Liver (tissue), 9 donors: ENCODE results near the gene SPART. TPM values are rescaled to one million over a fixed set of nuclear protein-coding genes. Genes with fewer than 3 reads are reported as not detected.

Experiments
- DNase-seq: peaks from one replicate; pipeline ENCODE4 v3.0.0-alpha.2; 2017; ENCODE audit warnings: low spot score
- H3K27ac ChIP-seq, 2 donors: one replicate each; pipeline ENCODE4 v1.7.0; 2013; ENCODE audit warnings: inconsistent platforms in 2 of 2, low read length in 2 of 2, control low read depth in 1 of 2, low read depth in 1 of 2, mild to moderate bottlenecking in 1 of 2
- H3K27me3 ChIP-seq, 4 donors: one replicate each; pipeline versions ENCODE4 v1.6.1 to v1.7.0; 2013; ENCODE audit warnings: low read length in 3 of 4, inconsistent platforms in 1 of 4, mild to moderate bottlenecking in 1 of 4, moderate library complexity in 1 of 4; ENCODE audit not compliant: control insufficient read depth in 4 of 4, insufficient read depth in 4 of 4
- H3K36me3 ChIP-seq, 4 donors: one replicate each; pipeline versions ENCODE4 v1.6.1 to v1.7.0; 2013; ENCODE audit warnings: low read length in 3 of 4, mild to moderate bottlenecking in 3 of 4, low read depth in 1 of 4, moderate library complexity in 1 of 4; ENCODE audit not compliant: control insufficient read depth in 4 of 4, insufficient read depth in 3 of 4
- H3K4me1 ChIP-seq, 4 donors: one replicate each; pipeline versions ENCODE4 v1.6.1 to v1.7.0; 2013; ENCODE audit warnings: low read length in 3 of 4, mild to moderate bottlenecking in 3 of 4, moderate library complexity in 1 of 4; ENCODE audit not compliant: control insufficient read depth in 4 of 4, insufficient read depth in 4 of 4
- H3K4me3 ChIP-seq, 3 donors: one replicate each; pipeline versions ENCODE4 v1.6.1 to v1.7.0; 2013; ENCODE audit warnings: low read length in 3 of 3, control low read depth in 1 of 3, low read depth in 1 of 3, mild to moderate bottlenecking in 1 of 3
- H3K9ac ChIP-seq, 2 donors: one replicate each; pipeline ENCODE4 v1.7.0; 2013; ENCODE audit warnings: low read length in 2 of 2, mild to moderate bottlenecking in 2 of 2, moderate library complexity in 2 of 2, control low read depth in 1 of 2, low read depth in 1 of 2
- H3K9me3 ChIP-seq, 4 donors: one replicate each; pipeline versions ENCODE4 v1.6.1 to v1.7.0; 2013; ENCODE audit warnings: low read length in 3 of 4; ENCODE audit not compliant: control insufficient read depth in 4 of 4
- EGR1 ChIP-seq, 2 donors: IDR thresholded peaks; 2 replicates each; pipeline ENCODE4 v1.6.1; 2016 to 2018; ENCODE audit warnings: antibody characterized with exemption in 2 of 2, low read depth in 2 of 2
- FOXA1 ChIP-seq: IDR thresholded peaks from 2 replicates; pipeline ENCODE4 v1.6.1; 2016; ENCODE audit warnings: antibody characterized with exemption
- FOXA2 ChIP-seq: IDR thresholded peaks from 2 replicates; pipeline ENCODE4 v1.6.1; 2016; ENCODE audit warnings: antibody characterized with exemption
- GABPA ChIP-seq, 2 donors: IDR thresholded peaks in 1 of 2; conservative IDR thresholded peaks in 1 of 2; 2 replicates each; pipeline ENCODE4 v1.6.1; 2016; ENCODE audit warnings: antibody characterized with exemption in 2 of 2, mild to moderate bottlenecking in 1 of 2, moderate library complexity in 1 of 2
- HNF4A ChIP-seq, 2 donors: conservative IDR thresholded peaks; 2 replicates each; pipeline ENCODE4 v1.6.1; 2016; ENCODE audit warnings: antibody characterized with exemption in 2 of 2, mild to moderate bottlenecking in 2 of 2
- HNF4G ChIP-seq: IDR thresholded peaks from 2 replicates; pipeline ENCODE4 v1.6.1; 2016; ENCODE audit warnings: antibody characterized with exemption
- JUND ChIP-seq, 2 donors: IDR thresholded peaks; 2 replicates each; pipeline ENCODE4 v1.6.1; 2016; ENCODE audit warnings: antibody characterized with exemption in 2 of 2
- MAX ChIP-seq: IDR thresholded peaks from 2 replicates; pipeline ENCODE4 v1.6.1; 2016; ENCODE audit warnings: antibody characterized with exemption
- NR2F2 ChIP-seq: IDR thresholded peaks from 2 replicates; pipeline ENCODE4 v1.6.1; 2016; ENCODE audit warnings: antibody characterized with exemption
- RAD21 ChIP-seq, 2 donors: IDR thresholded peaks; 2 replicates each; pipeline ENCODE4 v1.6.1; 2016; ENCODE audit warnings: antibody characterized with exemption in 2 of 2, mild to moderate bottlenecking in 2 of 2
- RXRA ChIP-seq, 2 donors: IDR thresholded peaks; 2 replicates each; pipeline ENCODE4 v1.6.1; 2017 to 2018; ENCODE audit warnings: antibody characterized with exemption in 2 of 2, mild to moderate bottlenecking in 1 of 2
- SP1 ChIP-seq: IDR thresholded peaks from 2 replicates; pipeline ENCODE4 v1.6.1; 2018; ENCODE audit warnings: antibody characterized with exemption, mild to moderate bottlenecking
- TAF1 ChIP-seq: conservative IDR thresholded peaks from 2 replicates; pipeline ENCODE4 v1.6.1; 2016; ENCODE audit warnings: antibody characterized with exemption, mild to moderate bottlenecking
- YY1 ChIP-seq: IDR thresholded peaks from 2 replicates; pipeline ENCODE4 v1.6.1; 2016; ENCODE audit warnings: antibody characterized with exemption, mild to moderate bottlenecking
- ZBTB33 ChIP-seq: IDR thresholded peaks from 2 replicates; pipeline ENCODE4 v1.6.1; 2016; ENCODE audit warnings: antibody characterized with exemption
- WGBS: extraction: QIAGEN DNeasy Blood & Tissue Kit; methylation state at CpG from one replicate; pipeline ENCODE4 v1.1.7; 2013; 5-methylcytosine and 5-hydroxymethylcytosine counted together
- polyA plus RNA-seq, 2 donors: library from polyadenylated mRNA; stranded (reverse) in 1 of 2; unstranded in 1 of 2; fragments of 200-250 nt in 1 of 2; fragments of >200 nt in 1 of 2; fragmentation: Nextera tagmentation in 1 of 2; extraction: Ambion mirVana in 1 of 2; gene quantifications; one replicate each; pipeline versions ENCODE4 v1.2.1 to v1.2.3, GENCODE V29; 2013 to 2015
- total RNA-seq, 2 donors: library from RNA; depleted of rRNA; stranded (reverse); fragments of >200 nt; gene quantifications; one replicate each; pipeline ENCODE4 v1.2.3, GENCODE V29; 2014
- TF ChIP-seq, protein P1 (sequence below): fragments of 150-350 bp; IDR thresholded peaks from 2 replicates; pipeline ENCODE4 v1.5.1; 2017; ENCODE audit warnings: improper control_type of control experiment, low read depth, low read length; ENCODE audit not compliant: missing input control
- TF ChIP-seq, protein P2 (sequence below): IDR thresholded peaks from 2 replicates; pipeline ENCODE4 v1.6.1; 2016; ENCODE audit warnings: antibody characterized with exemption, mild to moderate bottlenecking
- TF ChIP-seq, protein P3 (sequence below): IDR thresholded peaks from 2 replicates; pipeline ENCODE4 v1.6.1; 2016; ENCODE audit warnings: antibody characterized with exemption
- donor health status: healthy.
- donor health status: healthy.
- donor health status: healthy.
- donor health status: healthy.
- donor health status: healthy.

Gene SPART
- total and polyA plus RNA-seq, 4 donors = 6.9 to 15.3 (median 11.0) TPM

DNA sequence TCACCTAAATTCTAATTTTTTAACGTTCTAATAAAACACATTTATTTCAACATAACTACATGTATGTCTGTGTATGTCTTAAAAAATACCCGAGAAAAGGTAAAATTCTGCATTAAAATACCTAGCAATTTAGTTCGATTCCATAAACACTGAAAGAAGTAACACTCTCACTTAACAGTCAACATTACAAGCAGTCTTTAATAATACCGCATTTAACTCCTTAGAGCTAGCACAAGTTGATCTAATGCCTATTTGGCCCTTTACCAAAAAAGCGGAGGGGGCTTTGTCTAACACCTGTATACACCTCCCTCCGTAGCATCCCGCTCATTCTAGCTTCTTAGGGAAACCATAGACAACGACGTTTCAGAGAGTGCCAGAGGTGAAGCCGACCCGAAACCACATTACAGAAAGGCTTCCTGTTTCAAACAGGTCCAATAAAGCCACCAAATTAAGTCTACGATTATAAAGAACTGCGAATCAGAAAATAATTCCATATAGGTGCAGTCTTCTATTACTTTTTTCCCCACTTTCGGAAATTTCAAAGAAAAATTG is 1.2 kb downstream of the SPART start:
- TF ChIP-seq HNF4A (conservative IDR thresholded peaks at IDR 0.05) (no peak), TAF1 (no peak), MAX (no peak), FOXA1 (no peak), RXRA (IDR thresholded peaks at IDR 0.05) (no peak), JUND (IDR thresholded peaks at IDR 0.05) (no peak), GABPA (IDR thresholded peaks at IDR 0.05 in 1 of 2, conservative IDR thresholded peaks at IDR 0.05 in 1 of 2) (no peak), HNF4G (no peak), YY1 (no peak), ZBTB33 (no peak), NR2F2 (no peak), SP1 (no peak), RAD21 (IDR thresholded peaks at IDR 0.05) (no peak), EGR1 (IDR thresholded peaks at IDR 0.05; ENCODE audit: low read depth in 2 of 2) (no peak), FOXA2 (no peak)
- TF ChIP-seq, protein P1, sequence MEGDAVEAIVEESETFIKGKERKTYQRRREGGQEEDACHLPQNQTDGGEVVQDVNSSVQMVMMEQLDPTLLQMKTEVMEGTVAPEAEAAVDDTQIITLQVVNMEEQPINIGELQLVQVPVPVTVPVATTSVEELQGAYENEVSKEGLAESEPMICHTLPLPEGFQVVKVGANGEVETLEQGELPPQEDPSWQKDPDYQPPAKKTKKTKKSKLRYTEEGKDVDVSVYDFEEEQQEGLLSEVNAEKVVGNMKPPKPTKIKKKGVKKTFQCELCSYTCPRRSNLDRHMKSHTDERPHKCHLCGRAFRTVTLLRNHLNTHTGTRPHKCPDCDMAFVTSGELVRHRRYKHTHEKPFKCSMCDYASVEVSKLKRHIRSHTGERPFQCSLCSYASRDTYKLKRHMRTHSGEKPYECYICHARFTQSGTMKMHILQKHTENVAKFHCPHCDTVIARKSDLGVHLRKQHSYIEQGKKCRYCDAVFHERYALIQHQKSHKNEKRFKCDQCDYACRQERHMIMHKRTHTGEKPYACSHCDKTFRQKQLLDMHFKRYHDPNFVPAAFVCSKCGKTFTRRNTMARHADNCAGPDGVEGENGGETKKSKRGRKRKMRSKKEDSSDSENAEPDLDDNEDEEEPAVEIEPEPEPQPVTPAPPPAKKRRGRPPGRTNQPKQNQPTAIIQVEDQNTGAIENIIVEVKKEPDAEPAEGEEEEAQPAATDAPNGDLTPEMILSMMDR = no peak
- TF ChIP-seq, protein P2, sequence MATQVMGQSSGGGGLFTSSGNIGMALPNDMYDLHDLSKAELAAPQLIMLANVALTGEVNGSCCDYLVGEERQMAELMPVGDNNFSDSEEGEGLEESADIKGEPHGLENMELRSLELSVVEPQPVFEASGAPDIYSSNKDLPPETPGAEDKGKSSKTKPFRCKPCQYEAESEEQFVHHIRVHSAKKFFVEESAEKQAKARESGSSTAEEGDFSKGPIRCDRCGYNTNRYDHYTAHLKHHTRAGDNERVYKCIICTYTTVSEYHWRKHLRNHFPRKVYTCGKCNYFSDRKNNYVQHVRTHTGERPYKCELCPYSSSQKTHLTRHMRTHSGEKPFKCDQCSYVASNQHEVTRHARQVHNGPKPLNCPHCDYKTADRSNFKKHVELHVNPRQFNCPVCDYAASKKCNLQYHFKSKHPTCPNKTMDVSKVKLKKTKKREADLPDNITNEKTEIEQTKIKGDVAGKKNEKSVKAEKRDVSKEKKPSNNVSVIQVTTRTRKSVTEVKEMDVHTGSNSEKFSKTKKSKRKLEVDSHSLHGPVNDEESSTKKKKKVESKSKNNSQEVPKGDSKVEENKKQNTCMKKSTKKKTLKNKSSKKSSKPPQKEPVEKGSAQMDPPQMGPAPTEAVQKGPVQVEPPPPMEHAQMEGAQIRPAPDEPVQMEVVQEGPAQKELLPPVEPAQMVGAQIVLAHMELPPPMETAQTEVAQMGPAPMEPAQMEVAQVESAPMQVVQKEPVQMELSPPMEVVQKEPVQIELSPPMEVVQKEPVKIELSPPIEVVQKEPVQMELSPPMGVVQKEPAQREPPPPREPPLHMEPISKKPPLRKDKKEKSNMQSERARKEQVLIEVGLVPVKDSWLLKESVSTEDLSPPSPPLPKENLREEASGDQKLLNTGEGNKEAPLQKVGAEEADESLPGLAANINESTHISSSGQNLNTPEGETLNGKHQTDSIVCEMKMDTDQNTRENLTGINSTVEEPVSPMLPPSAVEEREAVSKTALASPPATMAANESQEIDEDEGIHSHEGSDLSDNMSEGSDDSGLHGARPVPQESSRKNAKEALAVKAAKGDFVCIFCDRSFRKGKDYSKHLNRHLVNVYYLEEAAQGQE = no peak
- TF ChIP-seq, protein P3, sequence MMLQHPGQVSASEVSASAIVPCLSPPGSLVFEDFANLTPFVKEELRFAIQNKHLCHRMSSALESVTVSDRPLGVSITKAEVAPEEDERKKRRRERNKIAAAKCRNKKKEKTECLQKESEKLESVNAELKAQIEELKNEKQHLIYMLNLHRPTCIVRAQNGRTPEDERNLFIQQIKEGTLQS = no peak
- Histone ChIP-seq H3K27ac (peak overlapping the region; percentile 97 to 99), H3K9me3 (no peaks in the 10 kb centered on the region), H3K27me3 (no peaks in the 10 kb centered on the region), H3K4me1 (peaks cover 2 to 20% (median 8%) of the 10 kb centered on the region in 4 donors), H3K4me3 (peak overlapping the region; percentile 55 to 93 (median 78)), H3K36me3 (no peaks in the 10 kb centered on the region), H3K9ac (peak overlapping the region; percentile 84 to 86)
- no peak for DNase-seq
- 35% methylated on average over 14 of the region's 14 CpGs for WGBS
